Measurements from ENCODE around the gene AHDC1. TPM values are rescaled to one million over a fixed set of nuclear protein-coding genes. Genes with fewer than 3 reads are reported as not detected.

The AHDC1 gene
- total RNA-seq, 1 donor from 2014 or later = 3.3 TPM

- no peak for DNase-seq (ENCODE audit: low read depth in 2 of 2)
Measured at GRCh38 chr1:27615346-27616192, 11.6 kb upstream of the AHDC1 start.

GRCh38 chr1:27614625-27615344 lies 10.8 kb upstream of the AHDC1 start:
- DNase-seq (ENCODE audit: low read depth in 2 of 2) = no peak

- no peak for DNase-seq (ENCODE audit: low read depth in 2 of 2)
Measured at GRCh38 chr1:27614043-27614624, 10.2 kb upstream of the AHDC1 start.

GRCh38 chr1:27612718-27613117 lies 8.8 kb upstream of the AHDC1 start:
- no peak for DNase-seq (ENCODE audit: low read depth in 2 of 2)

GRCh38 chr1:27611450-27611849 lies 7.5 kb upstream of the AHDC1 start:
- DNase-seq (ENCODE audit: low read depth in 2 of 2) = no peak

- no peak for DNase-seq (ENCODE audit: low read depth in 2 of 2)
Measured at GRCh38 chr1:27609618-27610240, 5.8 kb upstream of the AHDC1 start.

- no peak for DNase-seq (ENCODE audit: low read depth in 2 of 2)
Measured at GRCh38 chr1:27609210-27609555, 5.2 kb upstream of the AHDC1 start.

GRCh38 chr1:27607239-27607804 lies 3.4 kb upstream of the AHDC1 start:
- no peak for DNase-seq (ENCODE audit: low read depth in 2 of 2)

- peak in 1 of 2 donors; percentile 61 for DNase-seq (ENCODE audit: low read depth in 2 of 2)
Measured at GRCh38 chr1:27606708-27607238, 2.8 kb upstream of the AHDC1 start.

- peak in 1 of 2 donors; percentile 60 for DNase-seq (ENCODE audit: low read depth in 2 of 2)
Measured at GRCh38 chr1:27605796-27606707, 2.1 kb upstream of the AHDC1 start.

GRCh38 chr1:27605300-27605766 lies 1.4 kb upstream of the AHDC1 start:
- DNase-seq (ENCODE audit: low read depth in 2 of 2) = no peak

GRCh38 chr1:27604579-27605299 lies 795 bp upstream of the AHDC1 start:
- no peak for DNase-seq (ENCODE audit: low read depth in 2 of 2)

GRCh38 chr1:27603309-27603680 lies 649 bp downstream of the AHDC1 start:
- DNase-seq (ENCODE audit: low read depth in 2 of 2) = no peak

- DNase-seq (ENCODE audit: low read depth in 2 of 2) = peak in 1 of 2 donors; percentile 61
Measured at GRCh38 chr1:27602462-27603308, 1.3 kb downstream of the AHDC1 start.

GRCh38 chr1:27601771-27602461 lies 2.0 kb downstream of the AHDC1 start:
- DNase-seq (ENCODE audit: low read depth in 2 of 2) = peak in 1 of 2 donors; percentile 47

GRCh38 chr1:27601321-27601770 lies 2.6 kb downstream of the AHDC1 start:
- DNase-seq (ENCODE audit: low read depth in 2 of 2) = no peak

GRCh38 chr1:27600498-27601175 lies 3.3 kb downstream of the AHDC1 start:
- peak in 1 of 2 donors; percentile 62 for DNase-seq (ENCODE audit: low read depth in 2 of 2)

Data from dermis microvascular lymphatic vessel endothelial cell (primary cell).